GM12891 (cell line): ENCODE measurements around the gene SRGAP2B.
"Not testable (repeated sequence)": the region's sequence is repeated elsewhere in the genome, so short reads cannot be mapped to it uniquely, and the experiment has no call there.

Experiments used
- PAX5 ChIP-seq: IDR thresholded peaks from 2 replicates; pipeline ENCODE4 v1.6.1; 2011; ENCODE audit warnings: low read length, moderate library complexity, mild to moderate bottlenecking; ENCODE audit not compliant: insufficient read depth, severe bottlenecking
- POLR2A ChIP-seq: IDR thresholded peaks from 2 replicates; pipeline ENCODE4 v1.6.1; 2011; ENCODE audit warnings: low read depth, low read length, control low read depth
- POLR2AphosphoS5 ChIP-seq: IDR thresholded peaks from 2 replicates; pipeline ENCODE4 v1.6.1; 2011; ENCODE audit warnings: low read depth, low read length, control low read depth
- POU2F2 ChIP-seq: IDR thresholded peaks from 2 replicates; pipeline ENCODE4 v1.6.1; 2011; ENCODE audit warnings: low read depth, mild to moderate bottlenecking, control low read depth, low read length, moderate library complexity
- SPI1 ChIP-seq: IDR thresholded peaks from 2 replicates; pipeline ENCODE4 v1.6.1; 2011; ENCODE audit warnings: low read depth, low read length, control low read depth
- TAF1 ChIP-seq: IDR thresholded peaks from 2 replicates; pipeline ENCODE4 v1.6.1; 2011; ENCODE audit warnings: low read depth, low read length, control low read depth

- not testable (repeated sequence) for TF ChIP-seq POLR2A, PAX5, POLR2AphosphoS5, TAF1, POU2F2, SPI1
These were observed 236.5 kb downstream of the SRGAP2B start for GRCh38 chr1:144858607-144859006.
